Epidermal melanocyte (primary cell): ENCODE data around the gene MAGI2.
"Not testable (repeated sequence)": the region's sequence is repeated elsewhere in the genome, so short reads cannot be mapped to it uniquely, and the experiment has no call there.

Source experiments
- DNase-seq: peaks from one replicate; pipeline ENCODE4 v3.0.0; 2011; ENCODE audit warnings: low spot score; ENCODE audit not compliant: insufficient read length

The MAGI2 gene

DNA sequence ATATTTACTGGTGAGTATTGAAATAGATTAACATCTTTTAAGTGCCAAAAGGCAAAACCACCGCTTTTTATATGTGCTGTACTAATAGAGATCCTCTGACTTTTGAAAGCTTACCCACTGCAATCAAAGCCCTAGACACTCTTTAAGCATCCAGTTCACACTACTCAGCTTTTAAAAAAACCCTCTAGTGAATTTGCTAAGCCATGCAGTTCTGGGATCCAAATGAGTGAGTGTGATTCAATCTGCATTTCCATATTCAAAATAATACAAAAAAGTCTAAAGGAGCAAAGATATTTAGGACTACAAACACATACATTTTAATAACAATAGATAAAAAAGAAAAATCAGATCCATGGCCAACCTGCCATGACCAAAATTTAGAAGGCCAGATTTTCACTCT, 288.2 kb downstream of the MAGI2 start:
- no peak for DNase-seq

DNA sequence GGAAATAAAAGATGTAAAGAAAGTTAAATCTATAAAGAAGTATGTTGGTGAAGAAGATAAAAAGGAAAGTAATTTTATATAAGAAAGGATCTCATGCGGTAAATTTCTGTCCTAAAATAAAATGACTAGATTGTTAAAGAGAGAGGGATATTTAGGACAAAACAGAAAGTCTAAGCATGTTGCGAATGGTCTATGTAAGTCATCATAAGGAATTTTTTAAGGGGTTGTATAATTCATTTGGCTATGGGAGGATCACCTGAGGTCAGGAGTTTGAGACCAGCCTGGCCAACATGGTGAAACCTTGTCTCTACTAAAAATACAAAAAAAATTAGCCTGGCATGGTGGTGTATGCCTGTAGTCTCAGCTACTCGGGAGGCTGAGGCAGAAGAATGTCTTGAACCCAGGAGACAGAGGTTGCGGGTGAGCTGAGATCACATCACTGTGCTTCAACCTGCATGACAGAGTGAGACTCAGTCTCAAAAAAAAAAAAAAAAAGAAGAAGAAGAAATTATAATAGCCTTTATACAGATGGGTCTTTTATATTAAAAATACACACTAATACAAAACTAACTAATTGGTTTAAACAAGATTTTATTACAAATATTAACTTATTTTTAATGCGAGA, 294.3 kb downstream of the MAGI2 start:
- DNase-seq, result no peak

DNA sequence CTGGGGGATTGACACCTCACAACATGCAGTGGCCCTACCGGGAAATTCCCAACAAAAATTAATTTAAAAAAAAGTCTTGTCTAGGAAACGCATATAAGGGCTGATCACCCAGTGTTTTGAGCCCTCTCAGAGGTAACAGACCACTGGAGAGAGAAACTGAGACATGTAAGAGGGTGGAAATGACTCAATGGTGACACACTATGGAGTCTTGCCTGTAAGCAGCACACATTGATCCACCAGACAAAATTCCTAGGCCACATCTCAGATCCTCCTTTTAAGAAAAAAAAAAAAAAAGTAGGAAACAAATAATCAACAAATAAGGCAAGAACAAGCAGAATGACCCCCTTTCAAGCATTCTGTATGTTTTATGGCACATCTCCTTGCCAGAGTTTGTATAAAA, 296.2 kb downstream of the MAGI2 start:
- no peak for DNase-seq

DNA sequence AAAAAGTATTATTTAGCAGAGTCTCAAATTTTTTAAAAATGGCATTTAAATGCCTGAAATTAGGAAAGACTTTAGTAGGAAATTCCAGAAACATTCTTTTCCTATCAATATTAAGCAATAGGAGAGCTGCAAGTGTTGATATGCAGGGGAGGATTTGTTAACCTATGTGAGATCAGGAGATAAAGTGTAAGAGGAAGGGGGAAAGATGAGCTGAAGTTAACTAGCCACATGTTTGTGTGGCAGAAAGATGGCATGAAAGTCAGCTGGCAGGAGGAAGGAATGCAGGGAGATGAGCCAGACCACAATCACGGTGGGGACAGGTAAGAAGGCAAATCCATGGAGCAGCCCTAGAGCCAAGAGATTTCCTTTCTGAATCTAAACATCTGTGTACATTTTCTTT, 303.6 kb downstream of the MAGI2 start:
- DNase-seq, result no peak

DNA sequence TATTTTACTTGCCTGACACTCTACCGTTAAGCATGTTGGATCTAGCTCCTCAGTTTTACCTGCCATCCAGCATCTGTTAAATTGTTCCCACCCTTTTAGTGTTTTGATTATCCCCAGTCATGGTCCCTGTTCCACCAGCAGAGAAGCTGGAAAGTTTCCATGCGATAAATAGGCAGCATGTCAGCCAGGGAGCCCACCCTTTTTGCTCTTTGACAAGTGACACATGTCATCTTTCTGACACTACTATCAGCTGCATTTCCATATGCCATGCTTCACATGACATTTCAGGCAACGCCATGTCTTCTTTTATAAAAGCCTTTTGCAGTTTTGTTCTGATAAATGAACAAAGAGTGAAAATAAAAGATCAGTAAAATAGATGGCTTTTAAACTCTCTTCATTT, 310.8 kb downstream of the MAGI2 start:
- DNase-seq, result no peak

DNA sequence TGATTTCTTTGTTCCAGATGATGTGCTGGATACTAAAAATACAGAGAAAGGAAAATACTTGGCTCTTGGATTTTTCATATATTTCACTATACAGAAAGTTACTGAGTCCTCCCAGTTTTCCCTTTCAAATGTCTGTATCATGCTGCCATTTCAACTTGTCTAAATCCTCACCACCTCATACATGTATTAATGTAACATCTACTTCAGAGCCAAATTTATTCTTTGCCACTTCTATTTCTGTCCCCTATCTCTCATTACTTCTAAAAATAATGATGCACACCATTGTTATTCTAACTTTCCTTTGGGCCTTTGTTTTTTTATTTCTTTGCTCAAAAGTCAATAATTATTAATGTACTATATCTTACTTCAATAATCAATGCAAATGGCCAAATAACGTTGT, 312.2 kb downstream of the MAGI2 start:
- DNase-seq, result no peak

DNA sequence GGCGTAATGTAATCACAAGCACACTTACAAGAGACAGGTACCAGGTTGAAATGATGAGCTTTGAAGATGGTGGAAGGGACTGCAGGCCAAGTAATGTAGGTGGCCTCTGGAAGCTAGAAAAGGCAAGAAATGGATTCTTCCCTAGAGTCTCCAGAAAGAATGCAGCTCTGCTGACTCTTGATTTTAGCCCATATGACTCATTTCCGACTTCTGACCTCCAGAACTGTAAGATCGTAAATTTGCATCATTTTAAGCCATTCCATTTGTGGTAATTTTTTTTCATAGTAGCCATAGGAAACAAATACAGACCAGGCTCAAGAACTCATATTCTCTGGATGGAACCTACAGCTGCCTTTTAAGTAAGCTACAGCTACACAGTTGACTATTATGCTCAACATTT, 315.5 kb downstream of the MAGI2 start:
- DNase-seq, result no peak

DNA sequence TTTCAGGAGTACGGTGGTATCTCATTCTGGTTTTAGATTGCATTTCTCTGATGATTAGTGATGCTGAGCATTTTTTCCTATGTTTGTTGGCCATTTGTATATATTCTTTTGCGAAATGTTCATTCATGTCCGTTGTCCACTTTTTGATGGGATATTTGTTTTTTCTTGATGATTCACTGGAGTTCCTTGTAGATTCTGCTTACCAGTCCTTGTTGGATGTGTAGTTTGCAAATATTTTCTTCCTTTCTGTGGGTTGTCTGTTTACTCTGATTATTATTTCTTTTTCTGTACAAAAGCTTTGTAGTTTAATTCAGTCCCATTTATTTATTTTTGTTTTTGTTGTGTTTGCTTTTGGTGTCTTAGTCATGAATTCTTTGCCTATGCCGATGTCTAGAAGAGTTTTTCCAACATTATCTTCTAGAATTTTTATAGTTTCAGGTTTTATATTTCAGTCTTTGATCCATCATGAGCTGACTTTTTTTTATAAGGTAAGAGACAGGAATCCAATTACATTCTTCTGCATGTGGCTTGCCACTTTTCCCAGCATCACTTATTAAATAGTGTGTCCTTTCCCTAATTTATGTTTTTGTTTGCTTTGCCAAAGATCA, 320.5 kb downstream of the MAGI2 start:
- no peak for DNase-seq

DNA sequence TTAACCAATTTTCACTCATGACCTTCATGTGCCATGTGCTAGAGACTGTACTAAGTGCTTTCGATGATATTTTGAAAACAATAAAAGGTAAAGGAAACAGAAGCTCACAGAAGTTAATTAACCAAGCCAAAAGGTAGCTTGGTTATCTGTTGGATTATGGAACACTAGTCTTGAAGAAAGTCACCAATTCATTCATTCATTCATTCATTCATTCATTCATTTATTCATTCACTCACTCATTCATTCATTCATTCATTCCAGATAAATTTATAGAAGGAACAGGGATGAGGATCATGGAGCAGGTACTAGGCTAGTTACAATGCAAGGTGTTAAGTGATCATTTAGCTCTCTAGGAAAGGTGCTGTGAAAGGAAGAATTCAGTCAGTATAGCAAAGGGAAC, 322.8 kb downstream of the MAGI2 start:
- no peak for DNase-seq

DNA sequence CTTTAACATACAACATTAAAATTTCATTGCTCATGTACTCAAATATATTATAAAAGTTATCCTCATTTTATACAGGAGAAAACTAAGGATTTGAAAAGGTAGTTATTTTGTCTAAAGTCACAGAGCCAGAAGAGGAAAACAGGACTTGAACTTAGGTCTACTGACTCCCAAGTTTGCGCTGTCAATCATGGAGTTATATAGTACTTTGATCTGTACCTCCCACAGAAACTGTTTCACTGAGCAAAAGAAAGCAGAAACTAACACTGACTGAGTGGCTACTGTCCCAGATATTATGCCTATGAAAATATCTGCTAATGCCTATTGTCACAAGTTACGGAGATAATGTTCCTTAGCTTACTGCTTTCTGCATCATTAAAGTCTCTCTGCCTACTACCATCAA, 329.1 kb downstream of the MAGI2 start:
- no peak for DNase-seq

DNA sequence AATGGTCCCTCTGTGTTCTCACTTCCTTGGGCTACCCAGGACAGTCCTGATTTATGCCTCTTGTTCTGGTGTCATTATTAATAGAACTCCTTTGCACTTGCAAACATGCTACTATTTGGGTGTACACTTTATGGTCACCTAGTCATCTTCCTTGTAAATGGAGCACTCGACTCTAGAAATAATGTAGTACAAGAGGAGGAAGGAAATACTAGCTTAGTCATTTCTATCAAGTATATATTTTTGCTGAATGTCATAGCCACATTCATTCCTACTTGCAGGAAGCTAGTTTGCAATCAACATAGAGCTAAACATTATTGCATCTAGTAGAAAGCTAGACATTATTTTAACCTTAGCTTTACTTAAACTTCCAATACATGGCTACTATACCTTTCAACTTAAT, 335.3 kb downstream of the MAGI2 start:
- no peak for DNase-seq

DNA sequence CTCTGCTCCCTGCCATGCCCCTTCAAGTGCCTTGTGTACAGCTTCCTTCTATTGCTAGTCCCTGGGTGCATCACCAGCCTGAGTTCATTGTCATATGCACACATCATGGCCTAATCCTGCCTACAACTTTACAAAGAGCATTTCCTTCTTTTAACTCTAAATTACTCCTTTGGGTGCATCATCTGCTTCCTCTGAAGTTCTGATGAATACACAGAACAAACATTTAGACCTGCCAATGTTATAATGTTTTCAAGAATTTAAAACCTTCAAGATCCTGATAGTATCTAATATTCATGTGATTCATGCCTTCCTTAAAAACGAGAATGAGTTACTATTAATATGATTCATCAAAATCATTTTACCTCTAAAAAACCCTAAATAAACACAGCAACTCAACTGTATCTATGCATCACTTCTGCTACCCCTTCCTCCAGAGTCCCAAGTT, 357.1 kb downstream of the MAGI2 start:
- no peak for DNase-seq

DNA sequence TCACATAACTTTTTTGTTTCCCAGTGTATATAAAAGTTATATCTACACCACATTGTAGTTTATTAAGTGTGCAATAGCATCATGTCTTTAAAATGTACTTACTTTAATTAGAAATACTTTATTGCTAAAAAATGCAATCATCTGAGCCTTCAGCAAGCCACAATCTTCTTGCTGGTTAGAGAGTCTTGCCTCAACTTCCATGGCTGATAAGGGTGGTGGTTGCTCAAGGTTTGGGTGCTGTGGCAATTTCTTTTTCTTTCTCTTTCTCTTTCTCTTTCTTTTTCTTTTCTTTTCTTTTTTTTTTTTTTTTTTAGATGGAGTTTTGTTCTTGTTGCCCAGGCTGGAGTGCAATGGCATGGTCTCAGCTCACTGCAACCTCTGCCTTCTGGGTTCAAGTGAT, 360.0 kb downstream of the MAGI2 start:
- DNase-seq, result no peak

DNA sequence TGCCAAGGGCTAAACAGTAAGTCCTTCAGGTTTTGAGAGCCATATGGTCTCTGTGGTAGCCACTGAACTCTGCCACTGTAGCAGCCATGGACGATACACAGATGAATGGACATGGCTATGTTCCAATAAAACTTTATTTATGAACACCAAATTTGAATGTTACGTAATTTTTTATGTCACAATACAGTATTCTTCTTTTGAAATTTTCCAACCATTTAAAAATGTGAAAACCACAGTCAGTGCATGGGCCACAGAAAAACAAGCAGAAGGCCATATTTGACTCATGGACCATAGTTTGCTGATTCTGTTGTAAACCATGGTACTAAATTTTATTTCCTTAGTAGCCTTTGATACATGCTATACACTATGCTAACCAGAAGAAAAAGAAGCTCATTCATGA, 361.8 kb downstream of the MAGI2 start:
- DNase-seq, result no peak

DNA sequence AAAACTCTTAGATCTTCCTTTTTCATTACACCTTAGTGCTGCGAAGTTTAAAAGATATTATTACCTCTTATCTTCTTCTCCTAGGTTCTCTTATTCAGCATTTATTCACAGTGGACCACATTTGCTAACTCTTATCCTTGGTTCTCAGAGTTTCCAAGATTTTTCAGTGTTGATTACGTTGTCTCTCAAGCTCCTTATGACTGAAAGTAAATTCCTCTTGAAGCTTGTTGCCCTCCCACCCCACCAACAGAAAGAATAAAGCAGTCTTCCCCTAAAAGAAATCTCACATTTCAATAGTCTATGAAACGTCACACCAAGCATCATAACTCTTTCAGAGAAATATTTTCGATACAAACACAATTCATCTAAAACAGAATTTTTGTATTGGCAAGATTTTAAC, 362.5 kb downstream of the MAGI2 start:
- DNase-seq, result no peak

DNA sequence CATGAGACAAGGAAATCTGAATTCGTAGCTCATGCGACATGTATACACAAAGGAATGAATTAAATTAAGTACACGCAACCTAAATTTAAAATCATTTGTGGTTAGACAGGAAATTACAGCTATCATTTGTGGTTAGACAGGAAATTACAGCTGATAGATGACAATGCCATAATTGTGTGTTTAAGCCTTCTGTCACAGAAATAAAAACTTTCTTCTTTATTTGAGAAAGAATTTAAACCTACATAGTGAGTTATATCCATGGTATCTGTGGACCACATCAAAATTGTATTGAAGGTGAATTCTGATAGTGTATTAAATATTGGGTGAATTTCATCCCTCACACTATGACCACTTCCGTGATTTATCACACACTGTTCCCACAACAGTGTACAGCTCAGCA, 362.9 kb downstream of the MAGI2 start:
- DNase-seq, result no peak

DNA sequence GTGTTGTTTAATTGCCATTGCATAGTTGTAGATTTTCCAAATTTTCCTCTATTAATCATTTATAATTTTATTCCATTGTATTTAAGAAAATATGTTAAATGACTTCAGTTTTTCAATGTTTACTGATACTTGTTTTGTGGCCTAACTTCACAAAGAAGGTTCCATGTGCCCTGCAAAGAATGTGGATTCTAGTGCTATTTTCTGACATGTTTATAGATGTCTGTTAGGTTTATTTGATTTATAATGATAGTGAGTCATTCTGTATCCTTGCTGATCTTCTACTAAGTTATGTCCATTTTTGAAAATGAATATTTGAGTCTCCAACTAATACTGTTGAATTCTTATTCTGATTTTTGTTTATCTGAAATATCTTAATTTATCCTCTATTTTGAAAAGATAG, 369.0 kb downstream of the MAGI2 start:
- DNase-seq, result no peak

DNA sequence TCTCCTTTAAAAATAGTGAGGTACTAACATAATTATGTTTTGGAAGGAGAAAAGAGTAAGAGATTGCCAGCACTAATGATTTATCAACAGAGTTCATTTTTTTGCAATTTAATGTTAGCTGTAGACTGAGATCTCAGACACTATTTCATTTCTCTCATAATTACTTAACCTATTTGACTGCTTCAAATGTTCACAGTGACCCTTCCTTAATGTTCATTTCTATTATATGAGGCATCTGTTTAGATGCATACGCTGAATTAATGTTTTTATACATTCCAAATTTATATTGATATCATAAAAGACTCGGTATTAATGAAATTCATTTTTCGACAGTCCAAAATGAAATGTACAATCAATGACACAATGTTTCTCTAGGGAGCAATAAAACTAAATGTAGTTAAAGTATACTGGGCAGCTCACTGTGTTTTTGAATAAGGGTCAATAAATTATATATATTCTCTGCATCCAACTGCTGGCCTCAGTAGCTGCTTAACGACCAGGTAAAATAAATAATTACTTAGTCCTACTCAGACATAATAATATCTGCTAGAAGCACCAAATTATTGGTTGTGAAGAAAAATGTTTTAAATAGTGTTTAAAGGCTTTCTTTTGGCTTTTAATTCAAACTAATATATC, 373.4 kb downstream of the MAGI2 start:
- no peak for DNase-seq

DNA sequence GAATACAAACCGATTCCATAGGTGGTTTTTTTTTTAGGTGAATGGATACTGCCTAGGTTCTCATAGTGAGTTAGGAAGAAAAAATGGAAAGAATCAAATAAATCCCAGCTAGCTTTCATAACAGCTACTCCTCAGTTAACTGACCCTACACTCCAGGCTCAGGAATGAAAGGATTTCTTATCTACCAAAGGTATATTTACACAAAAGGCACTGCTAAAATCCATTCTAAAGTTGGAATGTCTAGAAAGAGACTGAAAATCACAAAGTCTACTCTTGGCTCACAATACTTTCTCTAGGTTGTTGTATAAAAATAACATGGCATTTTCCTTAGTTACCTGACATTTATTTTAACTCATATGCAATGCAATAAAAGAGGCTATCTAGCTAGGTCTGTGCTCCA, 375.2 kb downstream of the MAGI2 start:
- no peak for DNase-seq

DNA sequence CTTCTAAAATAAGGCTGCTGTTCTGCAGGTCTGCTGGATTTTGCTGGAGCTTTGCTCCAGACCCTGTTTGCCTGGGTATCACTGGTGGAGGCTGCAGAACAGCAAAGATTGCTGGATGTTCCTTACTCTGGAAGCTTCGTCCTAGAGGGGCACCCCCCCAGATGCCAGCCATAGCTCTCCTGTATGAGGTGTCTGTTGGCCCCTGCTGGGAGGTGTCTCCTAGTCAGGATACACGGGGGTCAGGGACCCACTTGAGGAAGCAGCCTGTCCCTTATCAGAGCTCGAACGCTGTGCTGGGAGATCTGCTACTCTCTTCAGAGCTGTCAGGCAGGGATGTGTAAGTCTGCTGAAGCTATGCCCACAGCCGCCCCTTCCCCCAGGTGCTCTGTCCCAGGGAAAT, 382.3 kb downstream of the MAGI2 start:
- DNase-seq, result not testable (repeated sequence)

DNA sequence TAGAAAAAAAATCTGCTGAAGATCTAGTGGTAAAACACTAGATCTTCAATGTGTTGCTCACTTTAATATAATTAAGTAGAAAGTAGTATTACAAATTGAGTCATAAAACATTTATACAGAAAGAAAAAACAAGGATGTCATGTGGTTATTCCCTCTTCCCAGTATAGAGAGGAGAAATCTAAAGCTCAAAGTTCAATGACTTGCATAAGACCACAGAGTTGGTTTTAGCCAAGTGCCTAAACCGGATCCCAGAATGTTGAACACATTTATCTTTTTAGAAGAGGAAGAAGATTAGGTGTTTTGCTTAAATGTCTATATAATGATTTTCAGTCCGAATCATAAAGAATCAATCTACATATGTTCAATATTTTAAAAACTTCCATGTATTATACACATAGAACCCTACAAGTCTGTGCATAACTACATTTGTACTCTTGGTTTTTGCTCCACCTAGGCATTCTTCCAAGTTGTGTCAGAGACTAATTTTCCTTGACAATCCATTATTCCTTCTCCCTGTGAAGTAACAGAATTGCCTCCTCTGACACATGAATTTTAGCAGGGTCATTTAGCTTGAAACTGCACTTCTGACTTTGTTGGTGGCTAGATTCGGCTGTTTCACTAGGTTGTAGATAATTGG, 389.2 kb downstream of the MAGI2 start:
- no peak for DNase-seq

DNA sequence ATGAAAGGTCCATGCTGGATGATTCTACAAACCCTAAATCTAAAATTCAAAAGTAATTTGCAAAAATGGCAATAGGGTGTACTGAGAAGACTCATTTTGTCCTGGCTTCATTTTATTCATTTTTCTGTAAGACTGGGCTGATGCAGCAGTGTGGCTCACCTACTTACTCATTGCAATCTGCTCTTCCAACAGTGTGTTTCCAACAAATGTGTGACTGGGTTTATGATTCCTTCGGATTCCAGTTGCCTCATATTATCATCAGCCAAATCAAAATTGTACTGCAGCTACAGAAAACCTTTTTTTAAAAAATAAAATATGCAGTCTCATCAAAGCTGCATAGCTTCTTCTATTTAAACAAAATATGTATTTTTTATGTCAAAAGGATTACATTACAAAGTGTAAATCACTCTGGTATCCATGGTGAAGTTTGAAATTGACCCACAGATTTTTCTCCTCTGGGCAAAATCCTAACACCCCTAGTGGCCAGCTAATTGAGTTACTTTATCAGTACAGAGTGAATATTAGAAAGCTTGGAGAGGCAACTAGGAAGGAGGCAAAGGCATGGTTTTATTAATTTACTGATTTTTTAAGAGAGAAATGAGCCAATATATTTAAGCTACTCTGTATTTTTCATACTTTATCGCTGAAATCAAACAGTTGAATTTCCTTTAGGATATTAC, 390.3 kb downstream of the MAGI2 start:
- no peak for DNase-seq
